ENCODE data around the gene TRAF3.
A peak's percentile ranks its signal among the peaks of the same experiment; 100 is the strongest.
"Not testable (repeated sequence)": the region's sequence is repeated elsewhere in the genome, so short reads cannot be mapped to it uniquely, and the experiment has no call there.

TRAF3 gene

DNA sequence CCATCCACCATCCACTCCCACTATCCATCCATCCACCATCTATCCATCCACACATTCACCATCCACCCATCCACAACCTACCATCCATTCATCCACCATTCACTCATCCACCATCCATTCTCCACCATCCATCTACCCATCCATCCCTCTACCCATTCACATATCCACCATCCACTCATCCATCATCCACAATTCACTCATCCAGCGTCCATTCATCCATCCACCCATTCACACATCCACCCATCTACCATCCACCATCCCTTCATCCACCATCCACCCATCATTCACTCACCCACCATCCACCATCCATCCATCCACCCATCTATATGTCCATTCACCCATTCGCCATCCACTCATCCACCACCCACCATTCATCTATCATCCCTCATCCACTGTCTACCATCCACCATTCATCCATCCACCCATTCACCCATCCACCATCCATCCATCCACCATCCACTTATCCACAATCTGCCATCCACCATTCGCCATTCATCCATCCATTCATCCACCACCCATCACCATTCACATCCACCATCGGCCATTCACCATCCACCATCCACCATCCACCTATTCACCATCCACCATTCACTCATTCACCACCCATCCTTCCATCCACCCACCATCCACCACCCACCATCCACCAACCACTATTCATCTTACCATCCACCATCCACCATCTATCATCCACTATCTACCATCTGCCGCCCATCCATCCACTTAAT lies 143.2 kb downstream of the TRAF3 start:
- Histone ChIP-seq H3K27ac (ENCODE audit: insufficient read depth, low read length, poor library complexity, severe bottlenecking) (no peak overlapping the region), H3K36me3 (ENCODE audit: control insufficient read depth, insufficient read depth, low read length) (no peaks in the 10 kb centered on the region), H3K4me1 (ENCODE audit: control insufficient read depth, insufficient read depth, low read length, poor library complexity, severe bottlenecking) (peaks cover 15% of the 10 kb centered on the region), H3K27me3 (replicated peaks; ENCODE audit: control insufficient read depth, insufficient read depth, low read length, poor library complexity, severe bottlenecking) (no peaks in the 10 kb centered on the region), H3K9me3 (ENCODE audit: control insufficient read depth, low read length) (no peaks in the 10 kb centered on the region), H3K4me3 (ENCODE audit: insufficient read depth, low read depth, low read length, poor library complexity, severe bottlenecking) (no peak overlapping the region)
- DNase-seq = no peak

- Histone ChIP-seq H3K4me3 (ENCODE audit: insufficient read depth, low read depth, low read length, poor library complexity, severe bottlenecking) (no peak overlapping the region), H3K4me1 (ENCODE audit: control insufficient read depth, insufficient read depth, low read length, poor library complexity, severe bottlenecking) (peaks cover 15% of the 10 kb centered on the region), H3K27ac (ENCODE audit: insufficient read depth, low read length, poor library complexity, severe bottlenecking) (no peak overlapping the region), H3K27me3 (replicated peaks; ENCODE audit: control insufficient read depth, insufficient read depth, low read length, poor library complexity, severe bottlenecking) (no peaks in the 10 kb centered on the region), H3K36me3 (ENCODE audit: control insufficient read depth, insufficient read depth, low read length) (no peaks in the 10 kb centered on the region), H3K9me3 (ENCODE audit: control insufficient read depth, low read length) (no peaks in the 10 kb centered on the region)
- no peak for DNase-seq
These were observed 143.7 kb downstream of the TRAF3 start for GRCh38 chr14:102920998-102921304.

DNA sequence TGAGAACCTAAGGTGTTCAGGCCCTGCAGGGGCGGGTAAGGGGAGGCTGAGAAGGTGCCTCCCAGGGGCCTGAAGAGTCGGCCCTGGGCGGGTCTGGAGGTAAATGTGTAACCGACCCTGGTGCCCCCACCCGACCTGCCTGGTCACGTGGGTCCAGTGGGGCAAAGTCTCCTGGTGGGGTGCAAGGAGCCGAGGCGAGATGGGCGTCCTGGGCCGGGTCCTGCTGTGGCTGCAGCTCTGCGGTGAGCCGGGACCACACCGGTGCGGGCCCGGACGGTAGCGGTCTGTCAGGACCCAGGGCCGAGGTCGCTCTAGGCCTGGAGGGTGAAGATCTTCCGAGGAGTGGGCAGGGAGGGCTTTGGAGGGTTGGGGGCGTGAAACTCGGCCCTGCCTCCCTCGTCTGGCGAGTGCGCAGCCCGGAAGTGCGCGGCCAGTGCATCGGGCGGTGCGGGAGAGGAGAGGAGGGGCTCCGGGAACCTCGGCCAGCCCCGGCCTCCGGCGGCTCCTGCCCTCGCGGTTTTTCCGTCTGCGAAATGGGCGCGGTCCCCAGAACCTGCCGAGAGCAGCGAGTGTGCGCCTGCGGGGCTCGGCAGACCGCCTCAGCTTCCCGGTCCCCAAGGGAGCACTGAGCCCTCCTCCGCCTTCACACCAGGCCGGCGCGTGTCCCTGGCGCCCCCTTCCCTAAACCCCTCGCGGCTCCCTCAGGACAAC lies 145.4 kb downstream of the TRAF3 start, which contains the start of gene AMN:
AMN (plus strand) TSS at position 174 of the 711 bp plus-strand sequence; CDS start at position 200, 26 bp downstream.
- H3K9me3 ChIP-seq (ENCODE audit: control insufficient read depth, low read length) = no peaks in the 10 kb centered on the region
- no peak for DNase-seq
- peaks cover 15% of the 10 kb centered on the region for H3K4me1 ChIP-seq (ENCODE audit: control insufficient read depth, insufficient read depth, low read length, poor library complexity, severe bottlenecking)
- no peak within 1 kb of the TSS for H3K27ac ChIP-seq (ENCODE audit: insufficient read depth, low read length, poor library complexity, severe bottlenecking)
- H3K27me3 ChIP-seq (replicated peaks; ENCODE audit: control insufficient read depth, insufficient read depth, low read length, poor library complexity, severe bottlenecking) = no peaks in the 10 kb centered on the region
- H3K36me3 ChIP-seq (ENCODE audit: control insufficient read depth, insufficient read depth, low read length) = no peaks in the 10 kb centered on the region
- peak within 1 kb of the TSS; percentile 38 for H3K4me3 ChIP-seq (ENCODE audit: insufficient read depth, low read depth, low read length, poor library complexity, severe bottlenecking)

DNA sequence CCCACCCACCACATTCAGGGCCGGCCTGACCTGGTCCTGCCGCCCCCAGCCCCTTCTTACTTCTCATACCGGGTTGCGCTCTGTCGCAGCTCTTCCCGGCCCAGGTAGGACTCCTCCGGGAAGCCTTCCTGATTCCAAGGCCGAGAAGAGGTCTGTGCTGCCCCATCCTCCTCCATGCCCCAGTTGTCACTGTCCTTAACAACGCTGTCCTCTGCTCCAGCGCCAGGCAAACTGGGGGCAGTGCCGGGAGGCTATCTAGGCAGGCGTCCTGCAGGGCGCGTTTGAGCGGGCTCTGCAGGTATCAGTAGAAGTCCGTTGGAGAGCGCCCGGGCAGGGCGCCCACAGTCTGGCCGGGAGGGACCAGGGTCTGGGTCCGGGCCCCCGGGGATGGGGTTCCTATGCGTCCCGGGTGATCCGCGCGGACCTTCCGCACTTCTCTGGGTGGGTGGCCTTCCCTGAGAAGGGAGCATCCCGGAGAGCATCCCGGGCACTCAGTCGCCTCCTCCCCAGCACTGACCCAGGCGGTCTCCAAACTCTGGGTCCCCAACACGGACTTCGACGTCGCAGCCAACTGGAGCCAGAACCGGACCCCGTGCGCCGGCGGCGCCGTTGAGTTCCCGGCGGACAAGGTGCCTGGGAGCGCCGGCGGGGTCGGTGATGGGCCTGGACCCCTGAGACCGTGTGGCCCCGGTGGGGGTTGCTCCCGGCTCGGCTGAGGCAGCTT lies 146.1 kb downstream of the TRAF3 start:
- peak overlapping the region; percentile 38 for H3K4me3 ChIP-seq (ENCODE audit: insufficient read depth, low read depth, low read length, poor library complexity, severe bottlenecking)
- H3K27me3 ChIP-seq (replicated peaks; ENCODE audit: control insufficient read depth, insufficient read depth, low read length, poor library complexity, severe bottlenecking) = no peaks in the 10 kb centered on the region

DNA sequence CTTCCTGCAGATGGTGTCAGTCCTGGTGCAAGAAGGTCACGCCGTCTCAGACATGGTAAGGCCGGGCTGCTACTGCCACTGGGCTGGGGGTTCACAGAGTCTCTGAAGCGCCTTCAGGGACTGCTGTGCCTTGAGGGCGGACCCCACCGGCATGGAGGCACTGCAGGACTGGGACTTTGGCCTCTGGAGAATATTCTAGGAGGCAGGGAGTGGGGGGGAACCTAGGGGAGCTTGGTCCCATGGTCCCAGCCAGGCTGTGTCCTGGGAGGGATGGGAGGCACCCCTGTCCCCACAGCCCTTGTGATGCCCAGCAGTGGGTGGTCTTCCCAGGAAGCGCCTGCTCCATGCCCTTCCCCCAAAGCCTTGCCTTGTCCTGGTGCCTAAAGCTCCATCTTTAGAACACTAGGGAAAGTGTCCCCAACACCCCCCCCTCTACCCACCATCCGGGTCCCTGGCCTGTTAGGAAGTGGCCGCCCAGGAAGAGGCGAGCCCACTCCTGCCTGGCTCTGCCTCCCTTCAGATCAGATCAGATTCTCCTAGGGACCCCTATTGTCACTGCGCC lies 146.8 kb downstream of the TRAF3 start:
- no peaks in the 10 kb centered on the region for H3K27me3 ChIP-seq (replicated peaks; ENCODE audit: control insufficient read depth, insufficient read depth, low read length, poor library complexity, severe bottlenecking)
- H3K4me1 ChIP-seq (ENCODE audit: control insufficient read depth, insufficient read depth, low read length, poor library complexity, severe bottlenecking) = peaks cover 24% of the 10 kb centered on the region
- H3K36me3 ChIP-seq (ENCODE audit: control insufficient read depth, insufficient read depth, low read length) = no peaks in the 10 kb centered on the region
- no peaks in the 10 kb centered on the region for H3K9me3 ChIP-seq (ENCODE audit: control insufficient read depth, low read length)
- H3K4me3 ChIP-seq (ENCODE audit: insufficient read depth, low read depth, low read length, poor library complexity, severe bottlenecking) = peak overlapping the region; percentile 38
- H3K27ac ChIP-seq (ENCODE audit: insufficient read depth, low read length, poor library complexity, severe bottlenecking) = no peak overlapping the region
- no peak for DNase-seq

More for the DNA sequence above, 146.1 kb downstream of the TRAF3 start:
- no peak for DNase-seq
- H3K9me3 ChIP-seq (ENCODE audit: control insufficient read depth, low read length) = no peaks in the 10 kb centered on the region
- H3K36me3 ChIP-seq (ENCODE audit: control insufficient read depth, insufficient read depth, low read length) = no peaks in the 10 kb centered on the region
- H3K4me1 ChIP-seq (ENCODE audit: control insufficient read depth, insufficient read depth, low read length, poor library complexity, severe bottlenecking) = peaks cover 18% of the 10 kb centered on the region
- no peak overlapping the region for H3K27ac ChIP-seq (ENCODE audit: insufficient read depth, low read length, poor library complexity, severe bottlenecking)

- peaks cover 8% of the 10 kb centered on the region for H3K27me3 ChIP-seq (replicated peaks; ENCODE audit: control insufficient read depth, insufficient read depth, low read length, poor library complexity, severe bottlenecking)
- no peaks in the 10 kb centered on the region for H3K9me3 ChIP-seq (ENCODE audit: control insufficient read depth, low read length)
- H3K36me3 ChIP-seq (ENCODE audit: control insufficient read depth, insufficient read depth, low read length) = no peaks in the 10 kb centered on the region
- H3K27ac ChIP-seq (ENCODE audit: insufficient read depth, low read length, poor library complexity, severe bottlenecking) = no peak overlapping the region
- no peak overlapping the region for H3K4me3 ChIP-seq (ENCODE audit: insufficient read depth, low read depth, low read length, poor library complexity, severe bottlenecking)
- no peak for DNase-seq
- peaks cover 34% of the 10 kb centered on the region for H3K4me1 ChIP-seq (ENCODE audit: control insufficient read depth, insufficient read depth, low read length, poor library complexity, severe bottlenecking)
These were observed 147.7 kb downstream of the TRAF3 start for GRCh38 chr14:102924632-102925588.

DNA sequence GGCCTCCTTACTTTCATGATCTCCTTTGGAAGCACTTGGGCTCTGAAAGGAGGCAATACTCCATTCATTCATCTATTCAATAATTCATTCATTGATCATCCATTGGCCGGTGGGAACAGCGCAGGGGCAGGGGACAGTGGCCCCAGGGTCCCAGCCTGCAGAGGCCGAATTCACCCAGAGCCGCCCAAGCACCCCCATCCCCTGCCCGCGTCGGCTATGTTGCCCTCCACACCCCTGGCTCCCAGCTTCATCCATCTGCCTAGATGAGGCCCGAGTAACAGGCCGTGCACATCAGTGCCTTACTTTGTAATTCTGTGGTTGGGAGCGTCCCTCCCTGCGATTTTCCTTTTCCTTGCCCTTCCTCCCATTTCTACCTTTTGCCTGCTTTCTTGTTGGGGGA lies 148.4 kb downstream of the TRAF3 start:
- peaks cover 14% of the 10 kb centered on the region for H3K27me3 ChIP-seq (replicated peaks; ENCODE audit: control insufficient read depth, insufficient read depth, low read length, poor library complexity, severe bottlenecking)
- peaks cover 34% of the 10 kb centered on the region for H3K4me1 ChIP-seq (ENCODE audit: control insufficient read depth, insufficient read depth, low read length, poor library complexity, severe bottlenecking)

GRCh38 chr14:102926104-102926503 lies 148.9 kb downstream of the TRAF3 start:
- Histone ChIP-seq H3K27ac (ENCODE audit: insufficient read depth, low read length, poor library complexity, severe bottlenecking) (no peak overlapping the region), H3K36me3 (ENCODE audit: control insufficient read depth, insufficient read depth, low read length) (no peaks in the 10 kb centered on the region), H3K4me1 (ENCODE audit: control insufficient read depth, insufficient read depth, low read length, poor library complexity, severe bottlenecking) (peaks cover 34% of the 10 kb centered on the region), H3K4me3 (ENCODE audit: insufficient read depth, low read depth, low read length, poor library complexity, severe bottlenecking) (no peak overlapping the region), H3K9me3 (ENCODE audit: control insufficient read depth, low read length) (no peaks in the 10 kb centered on the region), H3K27me3 (replicated peaks; ENCODE audit: control insufficient read depth, insufficient read depth, low read length, poor library complexity, severe bottlenecking) (peaks cover 17% of the 10 kb centered on the region)
- DNase-seq = no peak

More for the DNA sequence above, 148.4 kb downstream of the TRAF3 start:
- Histone ChIP-seq H3K36me3 (ENCODE audit: control insufficient read depth, insufficient read depth, low read length) (no peaks in the 10 kb centered on the region), H3K9me3 (ENCODE audit: control insufficient read depth, low read length) (no peaks in the 10 kb centered on the region), H3K27ac (ENCODE audit: insufficient read depth, low read length, poor library complexity, severe bottlenecking) (no peak overlapping the region), H3K4me3 (ENCODE audit: insufficient read depth, low read depth, low read length, poor library complexity, severe bottlenecking) (no peak overlapping the region)
- DNase-seq = no peak

- Histone ChIP-seq H3K4me1 (ENCODE audit: control insufficient read depth, insufficient read depth, low read length, poor library complexity, severe bottlenecking) (peaks cover 34% of the 10 kb centered on the region), H3K27me3 (replicated peaks; ENCODE audit: control insufficient read depth, insufficient read depth, low read length, poor library complexity, severe bottlenecking) (peaks cover 17% of the 10 kb centered on the region)
- H3K27ac ChIP-seq (ENCODE audit: insufficient read depth, low read length, poor library complexity, severe bottlenecking) = not testable (repeated sequence)
These were observed 149.6 kb downstream of the TRAF3 start for GRCh38 chr14:102926840-102927239.

More at GRCh38 chr14:102926840-102927239, 149.6 kb downstream of the TRAF3 start:
- not testable (repeated sequence) for H3K4me3 ChIP-seq (ENCODE audit: insufficient read depth, low read depth, low read length, poor library complexity, severe bottlenecking); DNase-seq; H3K36me3 ChIP-seq (ENCODE audit: control insufficient read depth, insufficient read depth, low read length); H3K9me3 ChIP-seq (ENCODE audit: control insufficient read depth, low read length)

All from effector memory CD4-positive, alpha-beta T cell (primary cell).